GM12878 (cell line): ENCODE results near the gene USP25. TPM values are rescaled to one million over a fixed set of nuclear protein-coding genes. Genes with fewer than 3 reads are reported as not detected.

Source experiments
- ATAC-seq: fragments of 200-7000 bp; cut with Tn5 transposase; 3 replicates; pipeline ENCODE4 v1.9.1; 2020; ENCODE audit warnings: mild to moderate bottlenecking, moderate library complexity
- BruUV-seq: library from RNA; stranded (reverse); fragments of 400-500 nt; replicated peaks from 2 replicates; lab custom pipeline; 2021; lab: Mats Ljungman, UMichigan
- CTCF ChIA-PET: fragments of 300-600 bp; sonication (Branson Sonifier 250); formaldehyde crosslinking; extraction: SDS; loops from one replicate; lab custom pipeline; 2021; ENCODE audit warnings: inconsistent platforms; lab: Yijun Ruan, JAX
- POLR2A ChIA-PET: fragments of 350-600 bp; formaldehyde crosslinking; extraction: SDS; loops from one replicate; lab custom pipeline; 2021; ENCODE audit warnings: inconsistent platforms; lab: Charles Lee
- RAD21 ChIA-PET: fragments of 300-600 bp; sonication (Branson Sonifier 250); formaldehyde crosslinking; loops from one replicate; lab custom pipeline; 2023; ENCODE audit warnings: antibody characterized with exemption; ENCODE audit not compliant: unreplicated experiment; lab: Charles Lee
- SMC1A ChIA-PET: fragments of 300-600 bp; sonication (Branson Sonifier 250); formaldehyde crosslinking; loops from one replicate; lab custom pipeline; 2023; ENCODE audit not compliant: unreplicated experiment, uncharacterized antibody; lab: Charles Lee
- DNase-seq: peaks from one replicate; pipeline ENCODE4 v3.0.0-alpha.2; 2011; ENCODE audit warnings: low read depth, low spot score
- FAIRE-seq: peaks from 3 replicates; lab custom pipeline; 2011; peaks lifted over from hg19 to GRCh38; lab: Jason Lieb, UNC
- H2AFZ ChIP-seq: 2 replicates; pipeline ENCODE4 v1.6.0; 2011; ENCODE audit warnings: low read depth, low read length, control low read depth; ENCODE audit not compliant: control insufficient read depth
- H3K27ac ChIP-seq: 2 replicates; pipeline ENCODE4 v1.5.1; 2011; ENCODE audit warnings: control low read depth; ENCODE audit not compliant: control insufficient read depth, insufficient read depth
- H3K27me3 ChIP-seq, 2 experiments: replicated peaks in 1 of 2; 2 replicates each; pipeline versions ENCODE4 v1.6.0 to v1.6.1; 2011; ENCODE audit warnings: low read length in 1 of 2; ENCODE audit not compliant: control insufficient read depth in 2 of 2, insufficient read depth in 2 of 2
- H3K36me3 ChIP-seq, 2 experiments: 2 replicates each; pipeline ENCODE4 v1.5.1; 2011; ENCODE audit warnings: low read length in 1 of 2; ENCODE audit not compliant: control insufficient read depth in 2 of 2, insufficient read depth in 2 of 2
- H3K4me1 ChIP-seq: 2 replicates; pipeline ENCODE4 v1.6.1; 2011; ENCODE audit warnings: mild to moderate bottlenecking, low read length, moderate library complexity, mixed read lengths; ENCODE audit not compliant: control insufficient read depth, insufficient read depth
- H3K4me2 ChIP-seq: 2 replicates; pipeline ENCODE4 v1.6.0; 2011; ENCODE audit warnings: control low read depth; ENCODE audit not compliant: control insufficient read depth, insufficient read depth
- H3K4me3 ChIP-seq: fragments of 200-600 bp; sonication (generic); 2 replicates; pipeline ENCODE4 v1.5.1; 2016
- H3K79me2 ChIP-seq: 2 replicates; pipeline ENCODE4 v1.6.0; 2011; ENCODE audit warnings: low read length; ENCODE audit not compliant: control insufficient read depth, insufficient read depth
- H3K9ac ChIP-seq: 2 replicates; pipeline ENCODE4 v1.8.0; 2011; ENCODE audit warnings: low read length, control low read depth, mixed read lengths; ENCODE audit not compliant: control insufficient read depth, insufficient read depth
- H3K9me3 ChIP-seq: replicated peaks from 3 replicates; pipeline ENCODE4 v1.5.1; 2011; ENCODE audit warnings: mild to moderate bottlenecking, low read length; ENCODE audit not compliant: control insufficient read depth, insufficient read depth
- H4K20me1 ChIP-seq: 2 replicates; pipeline ENCODE4 v1.6.0; 2011; ENCODE audit not compliant: control insufficient read depth, insufficient read depth
- CBX3 ChIP-seq: fragments of 200-600 bp; sonication (generic); IDR thresholded peaks from 2 replicates; pipeline ENCODE4 v1.6.1; 2016; ENCODE audit warnings: low read depth, borderline replicate concordance
- CHD2 ChIP-seq: IDR thresholded peaks from 2 replicates; pipeline ENCODE4 v1.6.1; 2011; ENCODE audit warnings: low read depth, low read length, improper control_type of control experiment, borderline replicate concordance
- EP300 ChIP-seq, 2 experiments: fragments of 150-350 bp in 1 of 2; IDR thresholded peaks; 2 replicates each; pipeline ENCODE4 v1.6.1; 2011 to 2012; ENCODE audit warnings: low read depth in 2 of 2, low read length in 2 of 2, borderline replicate concordance in 1 of 2, improper control_type of control experiment in 1 of 2, inconsistent platforms in 1 of 2; ENCODE audit not compliant: control insufficient read depth in 1 of 2
- IRF4 ChIP-seq: IDR thresholded peaks from 2 replicates; pipeline ENCODE4 v1.6.1; 2011; ENCODE audit warnings: low read depth, low read length
- JUNB ChIP-seq: IDR thresholded peaks from 2 replicates; pipeline ENCODE4 v1.6.1; 2016; ENCODE audit warnings: antibody characterized with exemption, mild to moderate bottlenecking
- MXI1 ChIP-seq: fragments of 150-350 bp; IDR thresholded peaks from 2 replicates; pipeline ENCODE4 v1.6.1; 2011; ENCODE audit warnings: low read depth, mild to moderate bottlenecking, inconsistent platforms, low read length, improper control_type of control experiment
- MYB ChIP-seq: fragments of 150-350 bp; IDR thresholded peaks from 2 replicates; pipeline ENCODE4 v1.6.1; 2014; ENCODE audit warnings: mild to moderate bottlenecking, low read depth, low read length, borderline replicate concordance
- PML ChIP-seq: IDR thresholded peaks from 2 replicates; pipeline ENCODE4 v1.6.1; 2012; ENCODE audit warnings: low read length, inconsistent platforms
- RBBP5 ChIP-seq: fragments of 200-600 bp; sonication (generic); conservative IDR thresholded peaks from 2 replicates; pipeline ENCODE4 v1.6.1; 2016
- ZBTB33 ChIP-seq: fragments of 450-650 bp; IDR thresholded peaks from 2 replicates; pipeline ENCODE4 v1.6.1; 2017; ENCODE audit warnings: mild to moderate bottlenecking
- WGBS: methylation state at CpG from one replicate; pipeline ENCODE4 v1.1.6; 2016; ENCODE audit warnings: low lambda C conversion rate; ENCODE audit not compliant: insufficient replicate concordance, insufficient coverage; ENCODE audit errors: missing lambda C conversion rate; 5-methylcytosine and 5-hydroxymethylcytosine counted together
- in situ Hi-C: fragments of 300-500 bp; cut with MboI; formaldehyde crosslinking; loops from 9 replicates; pipeline ENCODE4 v1.14.3; 2018; ENCODE audit warnings: mixed read lengths
- intact Hi-C: fragments of 100-400 bp; cut with micrococcal nuclease; formaldehyde crosslinking; loops from one replicate; pipeline ENCODE4 v1.14.2; 2022; ENCODE audit not compliant: unreplicated experiment
- polyA plus RNA-seq, 11 experiments: library from polyadenylated mRNA; depleted of rRNA in 4 of 11; unstranded in 6 of 11; stranded (reverse) in 5 of 11; fragments of >200 nt; fragmentation: Nextera tagmentation in 4 of 11; fragmentation: Illumina TruSeq in 1 of 11; extraction: Ambion mirVana in 4 of 11; extraction: Trizol in 1 of 11; gene quantifications; 1 replicate in 1 of 11; 2 replicates in 10 of 11; pipeline versions ENCODE4 v1.2.1 to v1.2.3, GENCODE V29; 2011 to 2016; ENCODE audit warnings: inconsistent platforms in 2 of 11, missing spikeins in 2 of 11, low read depth in 1 of 11
- total RNA-seq, 4 experiments: library from RNA; depleted of rRNA in 3 of 4; stranded (reverse); fragments of >200 nt in 3 of 4; fragmentation: Illumina TruSeq in 1 of 4; extraction: Trizol in 1 of 4; gene quantifications; 2 replicates each; pipeline versions ENCODE4 v1.2.1 to v1.2.3, GENCODE V29; 2013 to 2021

The USP25 gene
- total and polyA plus RNA-seq, 10 of the 15 experiments (the other 5 are each of a cell fraction or from before 2014, with no cell fraction given), result 1.5 to 31.3 (median 23.4) TPM

- Histone ChIP-seq H3K4me2 (no peak overlapping the region), H3K9me3 (peaks cover under 1% of the 10 kb centered on the region; the same call in 1 of the 3 replicates), H3K4me3 (no peak overlapping the region), H4K20me1 (no peaks in the 10 kb centered on the region), H3K4me1 (no peaks in the 10 kb centered on the region), H3K36me3 (peaks cover 0 to 3% of the 10 kb centered on the region in 2 experiments; a peak in 1 of 4 replicates), H3K27me3 (no peaks in the 10 kb centered on the region), H3K79me2 (no peaks in the 10 kb centered on the region), H3K27ac (no peak overlapping the region), H3K9ac (no peak overlapping the region), H2AFZ (no peak overlapping the region)
- ChIA-PET SMC1A (interaction anchor here (1.1 to 1.8 kb wide), 2 partner anchors 27 to 91 kb away, joined by 4 to 5 read pairs; partner anchors contain the start of gene USP25), RAD21 (no interaction called here), POLR2A (no interaction called here), CTCF (interaction anchor here (0.8 to 1.4 kb wide), 2 partner anchors 11 to 18 kb away, joined by 3 read pairs; no protein-coding TSS in a partner anchor)
- FAIRE-seq (no peak), DNase-seq (no peak), ATAC-seq (no peak)
- BruUV-seq, result no TSS peak
- 98% methylated on average over 3 of the region's 3 CpGs for WGBS
- in situ Hi-C loops (no loop called here), intact Hi-C loops (loop anchor here (10.0 kb wide), 2 partner anchors 216 to 336 kb away; no protein-coding TSS in a partner anchor)
- no peak for TF ChIP-seq RBBP5
- no peak for TF ChIP-seq IRF4
- no peak for TF ChIP-seq MYB
- TF ChIP-seq JUNB, result no peak
- no peak for TF ChIP-seq ZBTB33
- TF ChIP-seq CBX3, result no peak
- TF ChIP-seq EP300 (IDR thresholded peaks at IDR 0.05; ENCODE audit: borderline replicate concordance in 1 of 2, control insufficient read depth in 1 of 2, low read depth in 2 of 2, low read length in 2 of 2), result no peak
- no peak for TF ChIP-seq PML
- no peak for TF ChIP-seq CHD2
- TF ChIP-seq MXI1, result no peak
Observed at GRCh38 chr21:15820852-15821379, 91.1 kb downstream of the USP25 start.
